ENCODE results near the gene COL8A2. TPM values are rescaled to one million over a fixed set of nuclear protein-coding genes. Genes with fewer than 3 reads are reported as not detected.

COL8A2 gene
- total RNA-seq, 2 donors from 2014 or later = 41.6 to 126 TPM

DNA sequence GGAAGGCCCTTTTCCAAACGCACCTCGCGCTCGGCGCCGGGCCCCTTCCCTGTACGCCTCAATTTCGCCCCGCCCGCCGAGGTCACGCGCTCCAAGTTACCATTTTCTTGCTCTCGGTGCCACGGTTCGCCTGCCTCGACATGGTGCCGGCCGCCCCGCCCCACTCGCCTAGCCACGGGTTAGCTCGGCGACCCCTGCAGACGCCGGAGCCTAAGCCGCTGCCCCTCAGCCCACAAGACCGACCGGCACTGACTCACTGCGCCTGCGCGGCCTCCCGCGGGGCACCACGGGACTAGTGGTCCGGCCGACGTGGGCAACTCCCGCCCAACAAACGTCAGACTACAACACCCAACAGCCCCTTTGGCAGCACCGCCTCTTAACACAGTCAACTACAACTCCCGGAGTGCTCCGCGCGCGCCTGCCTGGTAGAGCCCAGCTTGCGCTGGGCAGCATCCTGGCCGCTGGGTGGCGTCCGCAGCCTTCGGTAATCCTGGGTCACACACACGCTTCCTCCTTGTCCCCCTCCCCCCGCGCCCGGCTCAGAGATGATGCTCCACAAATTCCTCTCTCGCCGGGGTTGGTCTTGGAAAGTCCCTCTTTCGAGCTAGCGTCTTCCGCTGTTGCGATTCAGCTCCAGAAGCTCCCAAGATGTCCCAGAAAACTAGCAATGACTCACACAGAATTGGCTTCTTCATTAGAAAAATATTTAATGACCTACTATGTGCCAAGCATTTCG is 24.4 kb upstream of the COL8A2 start, which contains the start of gene TRAPPC3:
TRAPPC3 (minus strand) TSS at position 250 of the 736 bp plus-strand sequence; CDS start at position 142, 108 bp downstream.
- peaks cover 33 to 50% of the 10 kb centered on the region in 2 donors for H3K4me1 ChIP-seq (ENCODE audit: control insufficient read depth in 1 of 2, low read depth in 2 of 2)
- no peaks in the 10 kb centered on the region for H3K9me3 ChIP-seq
- ATAC-seq (ENCODE audit: insufficient number of reproducible peaks, low FRiP score, low read depth) (peak; percentile 74), DNase-seq (ENCODE audit: low spot score) (peak; percentile 100)
- H3K27ac ChIP-seq = peak within 1 kb of the TSS; percentile 96 to 97
- TF ChIP-seq, protein P1, sequence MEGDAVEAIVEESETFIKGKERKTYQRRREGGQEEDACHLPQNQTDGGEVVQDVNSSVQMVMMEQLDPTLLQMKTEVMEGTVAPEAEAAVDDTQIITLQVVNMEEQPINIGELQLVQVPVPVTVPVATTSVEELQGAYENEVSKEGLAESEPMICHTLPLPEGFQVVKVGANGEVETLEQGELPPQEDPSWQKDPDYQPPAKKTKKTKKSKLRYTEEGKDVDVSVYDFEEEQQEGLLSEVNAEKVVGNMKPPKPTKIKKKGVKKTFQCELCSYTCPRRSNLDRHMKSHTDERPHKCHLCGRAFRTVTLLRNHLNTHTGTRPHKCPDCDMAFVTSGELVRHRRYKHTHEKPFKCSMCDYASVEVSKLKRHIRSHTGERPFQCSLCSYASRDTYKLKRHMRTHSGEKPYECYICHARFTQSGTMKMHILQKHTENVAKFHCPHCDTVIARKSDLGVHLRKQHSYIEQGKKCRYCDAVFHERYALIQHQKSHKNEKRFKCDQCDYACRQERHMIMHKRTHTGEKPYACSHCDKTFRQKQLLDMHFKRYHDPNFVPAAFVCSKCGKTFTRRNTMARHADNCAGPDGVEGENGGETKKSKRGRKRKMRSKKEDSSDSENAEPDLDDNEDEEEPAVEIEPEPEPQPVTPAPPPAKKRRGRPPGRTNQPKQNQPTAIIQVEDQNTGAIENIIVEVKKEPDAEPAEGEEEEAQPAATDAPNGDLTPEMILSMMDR (IDR thresholded peaks at IDR 0.05) = peak; percentile 85
- H3K27me3 ChIP-seq (replicated peaks; ENCODE audit: insufficient read depth) = no peaks in the 10 kb centered on the region
- H3K36me3 ChIP-seq = no peaks in the 10 kb centered on the region
- H3K4me3 ChIP-seq = peak within 1 kb of the TSS; percentile 79

DNA sequence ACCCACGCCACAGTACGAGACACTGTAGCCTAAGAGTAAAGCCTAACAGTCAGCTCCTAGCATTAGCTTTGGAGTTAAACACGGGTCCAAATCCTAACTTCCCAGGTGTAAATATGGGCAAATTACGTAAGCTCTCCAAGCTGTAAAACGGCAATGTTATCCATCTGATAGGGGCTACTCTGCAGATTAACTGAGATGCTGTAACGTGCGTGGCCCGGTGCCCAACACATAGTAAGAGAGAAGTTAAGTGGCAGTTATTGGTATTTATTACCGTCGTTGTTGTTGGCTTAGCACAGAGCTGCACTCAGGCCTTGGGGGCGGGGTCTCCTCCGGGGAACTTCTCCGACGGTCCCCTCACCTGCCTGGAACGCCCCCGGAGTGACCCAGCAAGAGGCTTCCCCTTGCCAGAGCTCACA is 23.8 kb upstream of the COL8A2 start:
- TF ChIP-seq, protein P1 (IDR thresholded peaks at IDR 0.05) = no peak
- peaks cover 33 to 46% of the 10 kb centered on the region in 2 donors for H3K4me1 ChIP-seq (ENCODE audit: control insufficient read depth in 1 of 2, low read depth in 2 of 2)

DNA sequence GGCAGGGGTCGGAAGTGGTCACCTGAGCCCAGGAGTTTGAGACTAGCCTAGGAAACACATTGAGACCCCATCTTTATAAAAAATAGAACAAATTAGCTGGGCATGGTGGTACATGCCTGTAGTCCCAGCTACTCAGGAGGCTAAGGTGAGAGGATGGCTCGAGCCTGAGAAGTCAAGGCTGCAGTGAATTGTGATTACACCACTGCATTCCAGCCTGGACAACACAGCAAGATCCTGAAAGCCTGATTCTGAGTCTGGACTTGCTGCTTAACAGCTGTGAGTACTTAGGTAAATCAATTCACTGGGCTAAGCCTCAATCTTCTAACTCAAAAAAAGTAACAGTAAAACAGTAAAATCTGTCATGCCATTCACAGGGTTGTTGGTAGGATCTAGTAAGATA is 19.4 kb upstream of the COL8A2 start:
- H3K4me3 ChIP-seq = no peak overlapping the region
- H3K27me3 ChIP-seq (replicated peaks; ENCODE audit: insufficient read depth) = no peaks in the 10 kb centered on the region
- no peak overlapping the region for H3K27ac ChIP-seq
- ATAC-seq (ENCODE audit: insufficient number of reproducible peaks, low FRiP score, low read depth) = no peak
- no peak for DNase-seq (ENCODE audit: low spot score)
- H3K9me3 ChIP-seq = no peaks in the 10 kb centered on the region
- peaks cover 4% of the 10 kb centered on the region for H3K36me3 ChIP-seq
- peaks cover 20 to 38% of the 10 kb centered on the region in 2 donors for H3K4me1 ChIP-seq (ENCODE audit: control insufficient read depth in 1 of 2, low read depth in 2 of 2)
- TF ChIP-seq, protein P1 (IDR thresholded peaks at IDR 0.05) = no peak

More for the DNA sequence above, 23.8 kb upstream of the COL8A2 start:
- DNase-seq (ENCODE audit: low spot score) (no peak), ATAC-seq (ENCODE audit: insufficient number of reproducible peaks, low FRiP score, low read depth) (peak; percentile 1)
- H3K27me3 ChIP-seq (replicated peaks; ENCODE audit: insufficient read depth) = no peaks in the 10 kb centered on the region
- peak overlapping the region; percentile 96 to 97 for H3K27ac ChIP-seq
- H3K36me3 ChIP-seq = no peaks in the 10 kb centered on the region
- H3K9me3 ChIP-seq = no peaks in the 10 kb centered on the region
- peak overlapping the region; percentile 79 for H3K4me3 ChIP-seq

DNA sequence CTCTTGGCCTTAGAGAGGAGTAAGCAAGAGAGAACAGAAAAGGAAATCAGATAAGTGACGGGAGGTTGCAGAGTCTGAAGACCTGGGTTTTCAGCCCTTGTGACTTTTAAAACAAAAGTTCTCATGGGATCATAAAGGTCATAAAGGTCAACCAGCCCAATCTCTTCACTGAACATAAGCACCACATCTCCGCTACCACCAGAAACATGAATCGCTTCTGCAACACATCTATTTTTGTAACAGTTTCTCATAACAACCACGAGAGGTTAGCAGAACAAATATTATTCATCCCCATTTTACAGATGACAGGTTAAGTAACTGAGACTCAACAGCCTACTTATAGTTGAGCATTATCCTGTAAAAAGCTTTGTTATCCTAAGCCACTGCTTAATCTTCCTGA is 18.4 kb upstream of the COL8A2 start:
- H3K27me3 ChIP-seq (replicated peaks; ENCODE audit: insufficient read depth) = no peaks in the 10 kb centered on the region
- peak overlapping the region in 1 of 2 donors; percentile 3 for H3K27ac ChIP-seq
- H3K4me3 ChIP-seq = no peak overlapping the region
- ATAC-seq (ENCODE audit: insufficient number of reproducible peaks, low FRiP score, low read depth) (no peak), DNase-seq (ENCODE audit: low spot score) (no peak)
- peaks cover 11% of the 10 kb centered on the region for H3K36me3 ChIP-seq
- peaks cover 20 to 33% of the 10 kb centered on the region in 2 donors for H3K4me1 ChIP-seq (ENCODE audit: control insufficient read depth in 1 of 2, low read depth in 2 of 2)
- TF ChIP-seq, protein P1 (IDR thresholded peaks at IDR 0.05) = no peak
- H3K9me3 ChIP-seq = no peaks in the 10 kb centered on the region

DNA sequence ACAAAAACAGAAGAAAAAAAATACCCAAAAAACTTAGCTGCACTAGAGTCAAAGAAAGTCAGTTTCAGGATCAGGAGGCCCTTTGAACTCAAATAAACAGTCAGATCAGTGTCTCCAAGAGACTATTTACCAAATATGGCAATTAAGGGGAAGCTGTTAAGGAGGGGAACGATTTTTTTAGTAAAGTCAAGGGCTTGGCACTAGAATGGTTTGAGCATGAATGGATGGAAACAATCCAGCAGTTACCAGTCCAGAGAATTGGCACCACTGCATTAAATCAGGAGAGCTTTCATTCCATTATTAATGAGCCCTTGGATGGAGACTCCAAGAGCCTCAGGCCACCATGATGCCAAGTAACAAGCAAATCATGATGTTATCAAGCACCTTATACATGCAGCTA is 17.1 kb upstream of the COL8A2 start:
- Histone ChIP-seq H3K27ac (peak overlapping the region; percentile 4 to 76), H3K27me3 (replicated peaks; ENCODE audit: insufficient read depth) (no peaks in the 10 kb centered on the region), H3K4me1 (ENCODE audit: control insufficient read depth in 1 of 2, low read depth in 2 of 2) (peaks cover 18 to 27% of the 10 kb centered on the region in 2 donors), H3K9me3 (no peaks in the 10 kb centered on the region), H3K36me3 (peaks cover 24% of the 10 kb centered on the region), H3K4me3 (no peak overlapping the region)
- ATAC-seq (ENCODE audit: insufficient number of reproducible peaks, low FRiP score, low read depth) = no peak
- TF ChIP-seq, protein P1 (IDR thresholded peaks at IDR 0.05) = no peak
- no peak for DNase-seq (ENCODE audit: low spot score)
